ENCODE data around the gene DAGLB.

DNA sequence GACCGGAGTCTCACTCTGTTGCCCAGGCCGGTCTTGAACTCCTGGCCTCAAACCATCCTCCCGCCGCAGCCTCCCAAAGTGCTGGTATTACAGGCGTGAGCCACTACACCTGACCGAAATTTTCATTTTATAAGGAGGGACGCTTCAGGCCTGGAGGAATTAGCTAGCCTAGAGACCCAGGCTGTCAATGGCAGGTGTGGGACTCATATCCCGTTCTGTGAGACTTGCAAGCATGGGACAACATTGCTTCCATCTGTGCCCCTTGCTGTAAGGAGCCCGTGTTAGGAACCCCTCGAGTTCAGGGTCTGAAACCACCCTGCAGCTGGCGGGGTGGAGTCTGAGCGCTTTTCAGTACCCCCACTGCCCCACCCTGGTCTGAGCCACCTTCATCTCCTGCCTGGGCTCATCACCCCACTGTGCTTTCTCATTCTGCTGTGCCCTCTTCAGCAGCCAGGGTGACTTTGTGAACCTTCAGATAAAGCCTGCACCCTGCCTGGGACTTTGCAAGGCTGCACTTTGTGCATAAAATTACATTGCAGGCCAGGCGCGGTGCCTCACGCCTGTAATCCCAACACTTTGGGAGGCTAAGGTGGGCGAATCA is 1.3 kb upstream of the DAGLB start:
- TF ChIP-seq POLR2A (IDR thresholded peaks at IDR 0.05): no peak
- TF ChIP-seq, protein P1, sequence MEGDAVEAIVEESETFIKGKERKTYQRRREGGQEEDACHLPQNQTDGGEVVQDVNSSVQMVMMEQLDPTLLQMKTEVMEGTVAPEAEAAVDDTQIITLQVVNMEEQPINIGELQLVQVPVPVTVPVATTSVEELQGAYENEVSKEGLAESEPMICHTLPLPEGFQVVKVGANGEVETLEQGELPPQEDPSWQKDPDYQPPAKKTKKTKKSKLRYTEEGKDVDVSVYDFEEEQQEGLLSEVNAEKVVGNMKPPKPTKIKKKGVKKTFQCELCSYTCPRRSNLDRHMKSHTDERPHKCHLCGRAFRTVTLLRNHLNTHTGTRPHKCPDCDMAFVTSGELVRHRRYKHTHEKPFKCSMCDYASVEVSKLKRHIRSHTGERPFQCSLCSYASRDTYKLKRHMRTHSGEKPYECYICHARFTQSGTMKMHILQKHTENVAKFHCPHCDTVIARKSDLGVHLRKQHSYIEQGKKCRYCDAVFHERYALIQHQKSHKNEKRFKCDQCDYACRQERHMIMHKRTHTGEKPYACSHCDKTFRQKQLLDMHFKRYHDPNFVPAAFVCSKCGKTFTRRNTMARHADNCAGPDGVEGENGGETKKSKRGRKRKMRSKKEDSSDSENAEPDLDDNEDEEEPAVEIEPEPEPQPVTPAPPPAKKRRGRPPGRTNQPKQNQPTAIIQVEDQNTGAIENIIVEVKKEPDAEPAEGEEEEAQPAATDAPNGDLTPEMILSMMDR (IDR thresholded peaks at IDR 0.05): no peak
- no peak for TF ChIP-seq EP300 (IDR thresholded peaks at IDR 0.05)

All from tibial nerve (tissue), 4 donors.